ENCODE data around the gene ZNF319.

ZNF319 gene

GRCh38 chr16:57999971-58000705 lies at the start of gene ZNF319:
TSS of gene ZNF319 (minus strand) at chr16:58000672. CDS start at chr16:57998265, 2,407 bp downstream.
- no peak for DNase-seq (ENCODE audit: low read depth)

DNA sequence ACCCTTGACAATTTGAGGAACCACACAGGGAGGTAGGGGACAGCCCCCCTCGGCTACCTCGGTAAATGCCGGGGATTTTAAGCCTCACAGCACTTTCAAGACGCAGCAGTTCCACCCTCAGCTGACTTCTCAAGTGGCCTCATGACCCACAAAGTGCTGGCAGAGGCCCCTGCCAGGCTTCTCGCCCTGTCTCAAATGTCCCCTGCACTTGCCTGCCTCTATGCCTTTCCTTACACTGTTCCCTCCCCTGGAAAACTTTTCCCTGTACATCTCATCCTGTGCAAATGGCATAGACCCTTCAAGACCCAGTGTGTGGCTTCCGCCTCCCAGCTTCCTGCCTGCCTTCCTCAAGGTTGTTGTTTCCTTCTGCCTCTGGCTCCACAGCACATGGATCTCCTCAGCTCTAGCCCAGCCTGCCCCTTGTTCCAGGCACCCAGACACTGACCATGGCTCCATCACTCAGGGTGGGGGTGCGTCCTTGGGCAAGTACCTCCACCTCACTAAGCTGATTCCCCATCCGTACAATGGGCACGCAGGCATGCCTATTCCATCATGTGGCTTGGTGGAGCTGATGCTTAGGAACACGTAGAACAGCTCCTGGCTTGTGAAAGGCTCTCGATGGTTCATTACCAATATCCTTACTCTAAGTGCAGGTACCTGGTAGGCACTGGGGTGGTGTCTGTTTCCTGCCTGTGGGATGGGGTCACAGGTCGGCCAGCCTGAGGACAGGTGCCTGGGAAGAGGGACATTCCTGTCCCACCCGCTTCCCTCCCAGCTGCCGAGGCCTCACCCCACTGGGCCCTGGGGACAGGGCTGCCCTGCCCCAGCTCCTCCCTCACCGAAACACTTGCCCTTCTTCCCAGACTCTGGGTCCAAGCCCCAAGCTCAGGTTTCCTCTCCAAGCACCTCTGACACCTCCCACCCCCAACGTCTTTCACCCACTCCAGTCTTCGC lies 49.0 kb upstream of the ZNF319 start:
- DNase-seq (ENCODE audit: low read depth) = no peak

GRCh38 chr16:58048494-58049231 lies 48.2 kb upstream of the ZNF319 start:
- no peak for DNase-seq (ENCODE audit: low read depth)

- DNase-seq (ENCODE audit: low read depth) = no peak
Measured at GRCh38 chr16:58047557-58048348, 47.3 kb upstream of the ZNF319 start.

DNA sequence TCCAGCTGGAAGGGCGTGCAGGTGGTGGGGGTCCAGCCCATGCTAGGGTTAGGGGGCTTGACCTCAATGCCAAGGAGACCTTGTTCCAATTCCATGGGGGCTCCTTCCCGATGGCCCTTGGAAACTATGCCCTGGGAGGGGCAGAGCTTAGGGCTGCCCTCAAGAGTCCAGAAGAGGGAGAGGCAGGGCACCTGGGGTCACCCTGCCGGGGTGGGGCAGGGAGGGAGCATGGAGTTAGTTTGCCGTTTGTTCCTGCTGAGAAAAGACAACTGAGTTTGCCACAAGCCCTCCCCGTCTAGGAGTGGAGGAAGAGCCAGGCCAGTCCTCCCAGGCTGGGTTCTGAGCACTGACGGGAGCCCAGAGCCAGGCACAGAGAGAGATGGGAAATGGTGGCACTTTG lies 46.5 kb upstream of the ZNF319 start:
- DNase-seq (ENCODE audit: low read depth) = no peak

DNA sequence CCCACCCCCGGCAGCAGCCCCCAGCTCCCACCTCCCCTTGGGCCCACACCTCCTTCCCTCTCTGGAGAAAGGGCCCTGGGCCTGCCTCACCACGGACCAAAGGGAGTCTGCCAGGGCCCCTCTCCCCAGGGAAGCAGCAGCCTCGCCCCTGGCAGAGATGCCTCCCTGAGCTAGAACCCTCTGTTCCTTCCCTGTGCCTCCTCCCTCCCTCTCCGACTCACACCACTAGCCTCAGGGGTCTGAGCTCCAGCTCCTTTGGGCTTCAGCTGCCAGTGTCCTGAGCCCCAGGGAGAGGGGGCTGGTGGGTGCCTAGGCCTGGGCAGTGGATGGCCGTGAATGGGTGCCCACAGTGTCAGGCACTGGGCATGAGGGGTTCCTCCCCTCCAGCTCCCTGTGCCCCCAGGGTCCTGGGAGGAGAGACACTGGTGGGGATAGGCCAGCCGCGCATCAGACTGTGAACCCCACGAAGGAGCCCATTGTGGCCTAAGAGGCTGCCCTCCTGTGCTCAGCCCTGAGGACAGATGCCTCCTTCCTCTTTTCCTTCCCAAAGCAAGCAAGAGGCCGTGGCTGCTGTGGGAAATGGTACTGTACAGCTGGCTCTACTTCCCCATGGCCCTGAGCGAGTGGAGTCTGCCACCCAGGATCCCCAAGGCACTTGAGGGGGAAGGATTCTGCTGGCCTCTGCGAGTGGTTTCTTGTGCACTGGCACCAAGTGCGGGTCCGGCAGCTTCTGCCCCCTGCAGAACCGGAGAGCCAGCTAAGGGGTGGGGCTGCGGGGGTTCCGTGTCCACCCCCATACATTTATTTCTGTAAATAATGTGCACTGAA lies 45.8 kb upstream of the ZNF319 start:
- no peak for DNase-seq (ENCODE audit: low read depth)

DNA sequence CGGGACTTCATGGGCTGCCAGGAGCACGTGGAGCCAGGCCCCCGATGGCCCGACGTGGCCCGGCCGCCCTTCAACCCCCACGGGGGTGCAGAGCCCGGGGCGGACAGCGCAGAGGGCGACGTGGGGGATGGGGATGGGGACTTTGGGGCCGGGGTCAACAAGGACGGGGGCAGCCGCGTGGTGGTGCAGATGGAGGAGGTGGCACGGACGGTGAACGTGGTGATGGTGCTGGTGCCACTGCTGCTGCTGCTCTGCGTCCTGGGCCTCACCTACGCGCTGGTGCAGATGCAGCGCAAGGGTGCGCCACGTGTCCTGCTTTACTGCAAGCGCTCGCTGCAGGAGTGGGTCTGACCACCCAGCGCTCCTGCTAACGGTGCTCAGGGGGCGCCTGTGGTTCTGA lies 44.6 kb upstream of the ZNF319 start:
- DNase-seq (ENCODE audit: low read depth) = no peak

DNA sequence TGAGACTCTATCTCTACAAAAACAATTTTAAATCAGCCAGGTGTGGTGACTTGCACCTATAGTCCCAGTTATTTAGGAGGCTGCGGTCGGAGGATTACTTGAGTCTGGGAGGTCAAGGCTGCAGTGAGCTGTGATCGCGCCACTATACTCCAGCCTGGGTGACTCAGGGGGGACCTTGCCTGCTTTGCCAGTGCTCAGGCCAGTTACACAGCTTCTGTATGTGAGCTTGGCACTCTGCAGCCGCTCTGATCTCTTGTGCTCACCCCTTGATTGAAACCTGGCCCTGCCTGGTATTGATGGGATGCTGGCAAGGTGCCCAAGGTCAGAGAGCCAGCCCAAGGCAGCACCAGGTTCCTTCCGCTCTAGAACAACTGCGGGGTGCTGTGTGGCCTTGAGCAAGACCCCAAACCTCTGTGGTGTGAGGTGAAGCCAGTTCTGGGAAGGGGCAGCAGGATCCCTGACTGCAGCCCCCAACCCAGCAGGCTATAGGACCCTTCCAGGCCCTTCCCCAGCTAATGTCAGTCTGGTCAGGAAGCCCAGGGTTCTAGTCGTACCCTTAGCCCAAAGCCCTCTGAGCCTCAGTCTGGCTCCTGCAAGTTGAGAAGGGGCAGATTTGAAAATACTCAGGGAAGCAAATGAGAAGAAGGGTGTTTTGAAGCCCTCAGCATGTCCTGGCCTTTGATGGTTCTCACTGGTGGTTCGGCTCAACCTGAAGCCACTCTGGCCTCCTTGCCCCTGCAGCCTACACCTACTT lies 44.0 kb upstream of the ZNF319 start:
- no peak for DNase-seq (ENCODE audit: low read depth)

GRCh38 chr16:58043571-58044155 lies 43.2 kb upstream of the ZNF319 start:
- no peak for DNase-seq (ENCODE audit: low read depth)

GRCh38 chr16:58042886-58043515 lies 42.5 kb upstream of the ZNF319 start:
- DNase-seq (ENCODE audit: low read depth) = no peak

GRCh38 chr16:58042001-58042885 lies 41.8 kb upstream of the ZNF319 start:
- DNase-seq (ENCODE audit: low read depth) = no peak

- no peak for DNase-seq (ENCODE audit: low read depth)
Measured at GRCh38 chr16:58041628-58041955, 41.1 kb upstream of the ZNF319 start.

- DNase-seq (ENCODE audit: low read depth) = no peak
Measured at GRCh38 chr16:58040945-58041627, 40.6 kb upstream of the ZNF319 start.

DNA sequence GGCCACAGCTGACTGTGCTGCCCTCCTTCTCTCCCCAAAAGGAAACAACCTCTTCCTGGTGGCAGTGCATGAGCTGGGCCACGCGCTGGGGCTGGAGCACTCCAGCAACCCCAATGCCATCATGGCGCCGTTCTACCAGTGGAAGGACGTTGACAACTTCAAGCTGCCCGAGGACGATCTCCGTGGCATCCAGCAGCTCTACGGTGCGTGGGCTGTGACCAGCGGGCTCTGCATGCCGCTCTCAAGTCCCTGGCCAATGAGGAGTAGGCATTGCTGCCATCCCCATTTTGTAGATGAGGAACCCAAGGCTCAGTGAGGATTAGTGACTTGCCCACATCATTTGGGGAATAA lies 40.0 kb upstream of the ZNF319 start:
- no peak for DNase-seq (ENCODE audit: low read depth)

- no peak for DNase-seq (ENCODE audit: low read depth)
Measured at GRCh38 chr16:58039829-58040495, 39.5 kb upstream of the ZNF319 start.

DNA sequence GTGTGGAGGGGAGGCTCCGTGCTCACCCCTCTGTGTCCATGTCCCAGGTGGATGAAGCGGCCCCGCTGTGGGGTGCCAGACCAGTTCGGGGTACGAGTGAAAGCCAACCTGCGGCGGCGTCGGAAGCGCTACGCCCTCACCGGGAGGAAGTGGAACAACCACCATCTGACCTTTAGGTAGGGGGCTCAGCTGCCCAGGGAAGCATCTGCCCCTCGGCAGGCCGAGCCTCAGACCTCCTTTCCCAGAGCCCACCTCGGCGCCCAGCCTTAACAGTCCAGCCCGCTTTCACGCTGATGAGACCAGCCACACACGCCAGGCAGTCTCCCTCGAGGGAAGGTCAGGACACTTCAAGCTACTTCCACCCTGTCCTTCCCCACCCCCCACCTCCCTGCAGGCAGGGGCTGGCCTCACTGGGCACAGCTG lies 37.8 kb upstream of the ZNF319 start:
- DNase-seq (ENCODE audit: low read depth) = no peak
